ENCODE measurements around the gene RAB11FIP4.

Gene RAB11FIP4

GRCh38 chr17:31550389-31551056 is 159.0 kb downstream of the RAB11FIP4 start:
- no peak for FAIRE-seq

GRCh38 chr17:31552568-31552967 is 161.1 kb downstream of the RAB11FIP4 start:
- no peak for FAIRE-seq

- FAIRE-seq, result no peak
Measured at GRCh38 chr17:31553506-31553905, 162.0 kb downstream of the RAB11FIP4 start.

- no peak for FAIRE-seq
Measured at GRCh38 chr17:31554930-31555329, 163.5 kb downstream of the RAB11FIP4 start.

GRCh38 chr17:31556969-31557645 is 165.6 kb downstream of the RAB11FIP4 start:
- no peak for FAIRE-seq

GRCh38 chr17:31558748-31559583 is 167.5 kb downstream of the RAB11FIP4 start:
- no peak for FAIRE-seq

- FAIRE-seq, result no peak
Measured at GRCh38 chr17:31559584-31560501, 168.4 kb downstream of the RAB11FIP4 start.

GRCh38 chr17:31560616-31561235 is 169.3 kb downstream of the RAB11FIP4 start:
- FAIRE-seq, result no peak

- no peak for FAIRE-seq
Measured at GRCh38 chr17:31561469-31562375, 170.2 kb downstream of the RAB11FIP4 start.

- FAIRE-seq, result no peak
Measured at GRCh38 chr17:31562376-31562840, 170.9 kb downstream of the RAB11FIP4 start.

GRCh38 chr17:31564291-31564690 is 172.8 kb downstream of the RAB11FIP4 start:
- no peak for FAIRE-seq

GRCh38 chr17:31564883-31565301 is 173.4 kb downstream of the RAB11FIP4 start:
- no peak for FAIRE-seq

- no peak for FAIRE-seq
Measured at GRCh38 chr17:31565652-31566051, 174.2 kb downstream of the RAB11FIP4 start.

- FAIRE-seq, result no peak
Measured at GRCh38 chr17:31566247-31566991, 174.9 kb downstream of the RAB11FIP4 start.

GRCh38 chr17:31566992-31567373 is 175.5 kb downstream of the RAB11FIP4 start:
- no peak for FAIRE-seq

GRCh38 chr17:31568121-31568520 is 176.6 kb downstream of the RAB11FIP4 start:
- FAIRE-seq, result no peak

- no peak for FAIRE-seq
Measured at GRCh38 chr17:31568539-31568938, 177.1 kb downstream of the RAB11FIP4 start.

- no peak for FAIRE-seq
Measured at GRCh38 chr17:31570231-31570630, 178.8 kb downstream of the RAB11FIP4 start.

- no peak for FAIRE-seq
Measured at GRCh38 chr17:31570951-31571892, 179.7 kb downstream of the RAB11FIP4 start.
